Osteoblast (primary cell): Measurements from ENCODE around the gene COX15. TPM values are rescaled to one million over a fixed set of nuclear protein-coding genes. Genes with fewer than 3 reads are reported as not detected.

Source experiments
- DNase-seq: peaks from one replicate; pipeline ENCODE4 v3.0.0; 2011; ENCODE audit warnings: low spot score, mixed read lengths; ENCODE audit not compliant: insufficient read length; ENCODE audit errors: missing footprints
- H2AFZ ChIP-seq: 2 replicates; pipeline ENCODE4 v1.6.0; 2011; ENCODE audit warnings: mild to moderate bottlenecking, low read length
- H3K27ac ChIP-seq: 2 replicates; pipeline ENCODE4 v1.5.1; 2011; ENCODE audit warnings: mild to moderate bottlenecking, low read depth, low read length, moderate library complexity
- H3K27me3 ChIP-seq: 2 replicates; pipeline ENCODE4 v1.6.0; 2012; ENCODE audit warnings: mild to moderate bottlenecking, control low read depth, inconsistent platforms, low read length, moderate library complexity; ENCODE audit not compliant: insufficient read depth
- H3K36me3 ChIP-seq: 2 replicates; pipeline ENCODE4 v1.5.1; 2011; ENCODE audit warnings: mild to moderate bottlenecking, low read length, control low read depth, moderate library complexity; ENCODE audit not compliant: insufficient read depth
- H3K4me1 ChIP-seq: 2 replicates; pipeline ENCODE4 v1.5.1; 2011; ENCODE audit warnings: mild to moderate bottlenecking, low read length, control low read depth, moderate library complexity; ENCODE audit not compliant: insufficient read depth
- H3K4me2 ChIP-seq: 2 replicates; pipeline ENCODE4 v1.6.0; 2011; ENCODE audit warnings: mild to moderate bottlenecking, low read length; ENCODE audit not compliant: insufficient read depth
- H3K4me3 ChIP-seq: fragments of 200-600 bp; sonication (generic); 3 replicates; pipeline ENCODE4 v1.5.1; 2012; ENCODE audit warnings: mild to moderate bottlenecking, low read length, inconsistent platforms; ENCODE audit not compliant: insufficient read depth
- H3K79me2 ChIP-seq: 2 replicates; pipeline ENCODE4 v1.6.0; 2012; ENCODE audit warnings: mild to moderate bottlenecking, low read length, control low read depth, inconsistent platforms; ENCODE audit not compliant: insufficient read depth
- H3K9me3 ChIP-seq: 2 replicates; pipeline ENCODE4 v1.5.1; 2011; ENCODE audit warnings: low read depth, low read length, control low read depth
- H4K20me1 ChIP-seq: 2 replicates; pipeline ENCODE4 v1.6.0; 2012; ENCODE audit warnings: mild to moderate bottlenecking, low read length, control low read depth; ENCODE audit not compliant: insufficient read depth
- total RNA-seq: library from RNA; depleted of rRNA; stranded (reverse); fragments of >200 nt; gene quantifications from 2 replicates; pipeline ENCODE4 v1.2.3, GENCODE V29; 2012
- TF ChIP-seq, protein P1 (sequence below): IDR thresholded peaks from 2 replicates; pipeline ENCODE4 v1.5.1; 2011; ENCODE audit warnings: mild to moderate bottlenecking, low read depth, low read length, moderate library complexity; ENCODE audit errors: extremely low read depth

The COX15 gene
- total RNA-seq, 1 donor, result 36.9 TPM

DNA sequence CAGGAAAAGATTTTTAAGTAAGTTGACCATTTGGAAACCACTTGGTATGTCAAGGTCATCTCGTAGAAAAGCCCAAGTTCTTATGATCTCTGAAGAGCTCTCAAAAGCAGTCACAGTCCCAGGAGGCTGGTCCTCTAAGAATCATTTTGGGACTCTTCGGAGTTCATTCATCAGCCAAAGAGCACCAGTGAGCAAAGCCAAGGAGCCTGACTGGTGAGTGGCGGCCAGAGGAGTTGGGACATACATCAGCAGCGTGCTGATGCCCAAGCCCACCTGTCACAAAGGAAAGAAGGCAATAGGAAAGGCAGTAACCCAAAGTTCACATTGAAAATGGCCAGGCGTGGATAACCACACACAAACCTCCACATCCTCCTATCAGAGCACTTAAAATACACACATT, 17.5 kb downstream of the COX15 start:
- TF ChIP-seq, protein P1, sequence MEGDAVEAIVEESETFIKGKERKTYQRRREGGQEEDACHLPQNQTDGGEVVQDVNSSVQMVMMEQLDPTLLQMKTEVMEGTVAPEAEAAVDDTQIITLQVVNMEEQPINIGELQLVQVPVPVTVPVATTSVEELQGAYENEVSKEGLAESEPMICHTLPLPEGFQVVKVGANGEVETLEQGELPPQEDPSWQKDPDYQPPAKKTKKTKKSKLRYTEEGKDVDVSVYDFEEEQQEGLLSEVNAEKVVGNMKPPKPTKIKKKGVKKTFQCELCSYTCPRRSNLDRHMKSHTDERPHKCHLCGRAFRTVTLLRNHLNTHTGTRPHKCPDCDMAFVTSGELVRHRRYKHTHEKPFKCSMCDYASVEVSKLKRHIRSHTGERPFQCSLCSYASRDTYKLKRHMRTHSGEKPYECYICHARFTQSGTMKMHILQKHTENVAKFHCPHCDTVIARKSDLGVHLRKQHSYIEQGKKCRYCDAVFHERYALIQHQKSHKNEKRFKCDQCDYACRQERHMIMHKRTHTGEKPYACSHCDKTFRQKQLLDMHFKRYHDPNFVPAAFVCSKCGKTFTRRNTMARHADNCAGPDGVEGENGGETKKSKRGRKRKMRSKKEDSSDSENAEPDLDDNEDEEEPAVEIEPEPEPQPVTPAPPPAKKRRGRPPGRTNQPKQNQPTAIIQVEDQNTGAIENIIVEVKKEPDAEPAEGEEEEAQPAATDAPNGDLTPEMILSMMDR, result no peak
- Histone ChIP-seq H3K27ac (no peak overlapping the region), H3K79me2 (no peaks in the 10 kb centered on the region), H3K27me3 (no peaks in the 10 kb centered on the region), H3K9me3 (no peaks in the 10 kb centered on the region), H4K20me1 (no peaks in the 10 kb centered on the region), H2AFZ (no peak overlapping the region), H3K4me1 (peaks cover 16% of the 10 kb centered on the region), H3K4me3 (no peak overlapping the region), H3K36me3 (peaks cover 67% of the 10 kb centered on the region), H3K4me2 (no peak overlapping the region)
- no peak for DNase-seq

GRCh38 chr10:99711129-99711719, 20.7 kb downstream of the COX15 start:
- H3K27me3 ChIP-seq, result no peaks in the 10 kb centered on the region
- TF ChIP-seq, protein P1, result peak; percentile 72
- H2AFZ ChIP-seq, result no peak overlapping the region
- no peak overlapping the region for H3K4me2 ChIP-seq
- H3K9me3 ChIP-seq, result no peaks in the 10 kb centered on the region
- peaks cover 62% of the 10 kb centered on the region for H3K36me3 ChIP-seq
- H3K4me1 ChIP-seq, result peaks cover 28% of the 10 kb centered on the region
- H3K27ac ChIP-seq, result no peak overlapping the region
- no peak overlapping the region for H3K4me3 ChIP-seq
- H3K79me2 ChIP-seq, result peaks cover 5% of the 10 kb centered on the region
- no peak for DNase-seq
- no peaks in the 10 kb centered on the region for H4K20me1 ChIP-seq

DNA sequence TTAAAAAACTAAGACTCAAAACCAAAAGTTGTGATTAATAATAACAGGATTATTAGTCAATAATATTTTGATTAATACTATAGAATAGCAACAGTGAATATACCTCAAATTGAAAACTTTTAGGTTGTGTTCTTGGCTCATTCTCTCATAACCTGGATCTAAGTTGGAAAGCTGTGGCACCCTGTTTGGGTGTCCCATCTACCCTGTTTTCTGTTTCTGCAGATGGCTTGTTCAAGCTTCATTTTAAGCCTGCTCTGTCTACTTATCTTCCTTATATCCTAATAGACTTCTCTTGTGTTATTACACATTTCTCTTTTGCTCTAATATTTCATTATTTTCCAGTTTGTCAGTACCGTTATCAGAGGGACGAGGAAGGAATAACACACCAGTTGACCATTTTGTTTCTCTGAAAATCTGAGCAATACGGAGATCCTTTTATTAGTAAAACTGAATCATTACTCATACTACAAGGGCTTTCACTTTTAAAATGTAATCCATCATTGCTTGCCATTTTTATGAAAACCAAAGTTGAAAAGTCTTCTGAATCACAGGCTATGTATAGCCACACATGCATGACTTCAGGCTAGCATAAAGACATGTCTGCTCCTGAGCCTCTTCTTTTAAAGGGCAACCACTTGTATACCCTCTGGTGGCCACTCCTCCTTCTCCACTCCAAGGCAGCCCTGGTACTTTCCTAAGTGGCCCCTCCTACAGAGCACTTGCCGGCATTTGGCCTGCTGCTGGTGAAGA, 22.3 kb downstream of the COX15 start:
- peaks cover 28% of the 10 kb centered on the region for H3K4me1 ChIP-seq
- peak overlapping the region; percentile 82 for H3K27ac ChIP-seq
- DNase-seq, result peak; percentile 29
- TF ChIP-seq, protein P1, result peak; percentile 10
- H3K9me3 ChIP-seq, result no peaks in the 10 kb centered on the region
- peak overlapping the region; percentile 18 for H3K4me3 ChIP-seq
- H3K4me2 ChIP-seq, result peak overlapping the region; percentile 56
- H4K20me1 ChIP-seq, result no peaks in the 10 kb centered on the region
- peaks cover 7% of the 10 kb centered on the region for H3K79me2 ChIP-seq
- peaks cover 75% of the 10 kb centered on the region for H3K36me3 ChIP-seq
- no peaks in the 10 kb centered on the region for H3K27me3 ChIP-seq
- H2AFZ ChIP-seq, result no peak overlapping the region

GRCh38 chr10:99708428-99709012, 23.4 kb downstream of the COX15 start:
- no peak for DNase-seq
- peaks cover 7% of the 10 kb centered on the region for H3K79me2 ChIP-seq
- no peaks in the 10 kb centered on the region for H3K27me3 ChIP-seq
- no peak overlapping the region for H3K4me2 ChIP-seq
- no peaks in the 10 kb centered on the region for H3K9me3 ChIP-seq
- H2AFZ ChIP-seq, result no peak overlapping the region
- H3K27ac ChIP-seq, result peak overlapping the region; percentile 82
- no peak overlapping the region for H3K4me3 ChIP-seq
- no peaks in the 10 kb centered on the region for H4K20me1 ChIP-seq
- H3K36me3 ChIP-seq, result peaks cover 77% of the 10 kb centered on the region
- TF ChIP-seq, protein P1, result no peak
- peaks cover 28% of the 10 kb centered on the region for H3K4me1 ChIP-seq
